PC-9 (cell line): Measurements from ENCODE around the gene HBG2. TPM values are rescaled to one million over a fixed set of nuclear protein-coding genes. Genes with fewer than 3 reads are reported as not detected.
"Not testable (repeated sequence)": the region's sequence is repeated elsewhere in the genome, so short reads cannot be mapped to it uniquely, and the experiment has no call there.

Source experiments
- BruUV-seq: library from RNA; stranded (reverse); fragments of 400-500 nt; replicated peaks from 2 replicates; lab custom pipeline; 2021; lab: Mats Ljungman, UMichigan
- CTCF ChIA-PET: fragments of 300-600 bp; sonication (Branson Sonifier 250); formaldehyde crosslinking; loops from one replicate; lab custom pipeline; 2022; ENCODE audit warnings: antibody characterized with exemption; lab: Charles Lee
- POLR2A ChIA-PET: fragments of 300-600 bp; sonication (Branson Sonifier 250); formaldehyde crosslinking; loops from one replicate; lab custom pipeline; 2022; ENCODE audit warnings: antibody characterized with exemption; ENCODE audit not compliant: unreplicated experiment; lab: Charles Lee
- DNase-seq, 2 experiments: peaks; one replicate each; pipeline versions ENCODE4 v3.0.0 to v3.0.0-alpha.2; 2015 to 2022; ENCODE audit warnings: mixed read lengths in 1 of 2
- H2AFZ ChIP-seq: fragments of 200-600 bp; sonication (generic); 2 replicates; pipeline ENCODE4 v1.8.1; 2017; ENCODE audit warnings: antibody characterized with exemption
- H3F3A ChIP-seq: fragments of 200-600 bp; sonication (generic); 2 replicates; pipeline ENCODE4 v1.8.1; 2017; ENCODE audit warnings: antibody characterized with exemption, mild to moderate bottlenecking, low read depth; ENCODE audit not compliant: insufficient read depth
- H3K27ac ChIP-seq: fragments of 200-600 bp; sonication (generic); 2 replicates; pipeline ENCODE4 v1.6.1; 2016; ENCODE audit warnings: mixed run types
- H3K27me3 ChIP-seq: fragments of 200-600 bp; sonication (generic); 2 replicates; pipeline ENCODE4 v1.6.1; 2016; ENCODE audit warnings: low read depth, mixed run types; ENCODE audit not compliant: insufficient read depth
- H3K36me3 ChIP-seq: fragments of 200-600 bp; sonication (generic); 2 replicates; pipeline ENCODE4 v1.6.1; 2016; ENCODE audit warnings: low read depth, mixed run types
- H3K4me1 ChIP-seq: fragments of 200-600 bp; sonication (generic); replicated peaks from 2 replicates; pipeline ENCODE4 v1.6.1; 2016; ENCODE audit warnings: mixed run types; ENCODE audit not compliant: insufficient read depth
- H3K4me2 ChIP-seq: fragments of 200-600 bp; sonication (generic); 2 replicates; pipeline ENCODE4 v1.6.1; 2017; ENCODE audit warnings: mixed run types
- H3K4me3 ChIP-seq: fragments of 200-600 bp; sonication (generic); 2 replicates; pipeline ENCODE4 v1.6.1; 2016; ENCODE audit warnings: mixed run types
- H3K79me2 ChIP-seq: fragments of 200-600 bp; sonication (generic); 2 replicates; pipeline ENCODE4 v1.6.1; 2017; ENCODE audit warnings: low read depth, mixed run types
- H3K9me2 ChIP-seq: fragments of 200-600 bp; sonication (generic); 2 replicates; pipeline ENCODE4 v1.8.1; 2017; ENCODE audit warnings: mild to moderate bottlenecking; ENCODE audit not compliant: insufficient read depth
- H3K9me3 ChIP-seq: fragments of 200-600 bp; sonication (generic); 2 replicates; pipeline ENCODE4 v1.8.1; 2016; ENCODE audit warnings: low read depth; ENCODE audit not compliant: insufficient read depth
- H4K20me1 ChIP-seq: fragments of 200-600 bp; sonication (generic); 2 replicates; pipeline ENCODE4 v1.8.1; 2017; ENCODE audit not compliant: insufficient read depth
- CTCF ChIP-seq: fragments of 200-600 bp; sonication (generic); conservative IDR thresholded peaks from 2 replicates; pipeline ENCODE4 v1.6.1; 2017; ENCODE audit warnings: mixed run types, antibody characterized with exemption, mild to moderate bottlenecking, moderate library complexity
- EZH2 ChIP-seq: fragments of 200-600 bp; sonication (generic); IDR thresholded peaks from 2 replicates; pipeline ENCODE4 v1.8.0; 2017; ENCODE audit warnings: antibody characterized with exemption, low read depth
- intact Hi-C: fragments of 100-400 bp; cut with micrococcal nuclease; formaldehyde crosslinking; loops from one replicate; pipeline ENCODE4 v1.10.0; 2022; ENCODE audit not compliant: unreplicated experiment
- total RNA-seq: library from RNA; stranded (reverse); gene quantifications from 2 replicates; pipeline ENCODE4 v1.2.3, GENCODE V29; 2021

The HBG2 gene
- total RNA-seq, 1 experiment from 2014 or later, result not detected

GRCh38 chr11:5258543-5259262, 4.1 kb upstream of the HBG2 start:
- Histone ChIP-seq H3K4me2 (no peak overlapping the region), H3K4me3 (no peak overlapping the region), H3K4me1 (no peaks in the 10 kb centered on the region), H3K27me3 (no peaks in the 10 kb centered on the region), H2AFZ (no peak overlapping the region), H3F3A (no peaks in the 10 kb centered on the region), H3K36me3 (no peaks in the 10 kb centered on the region), H4K20me1 (no peaks in the 10 kb centered on the region), H3K27ac (no peak overlapping the region), H3K9me2 (no peaks in the 10 kb centered on the region), H3K79me2 (no peaks in the 10 kb centered on the region), H3K9me3 (no peaks in the 10 kb centered on the region)
- no TSS peak for BruUV-seq
- ChIA-PET CTCF (no interaction called here), POLR2A (no interaction called here)
- DNase-seq, result no peak
- intact Hi-C loops, result no loop called here
- TF ChIP-seq CTCF (no peak), EZH2 (no peak)

- Histone ChIP-seq H3K4me1 (no peaks in the 10 kb centered on the region), H3K4me3 (no peak overlapping the region), H3K27ac (no peak overlapping the region), H3K9me3 (no peaks in the 10 kb centered on the region), H4K20me1 (no peaks in the 10 kb centered on the region), H3K36me3 (no peaks in the 10 kb centered on the region), H2AFZ (no peak overlapping the region), H3K9me2 (no peaks in the 10 kb centered on the region), H3F3A (no peaks in the 10 kb centered on the region), H3K4me2 (no peak overlapping the region), H3K79me2 (no peaks in the 10 kb centered on the region), H3K27me3 (no peaks in the 10 kb centered on the region)
- no peak for DNase-seq
- no TSS peak for BruUV-seq
- intact Hi-C loops, result no loop called here
- ChIA-PET CTCF (no interaction called here), POLR2A (no interaction called here)
- TF ChIP-seq EZH2 (no peak), CTCF (no peak)
These were observed 2.7 kb upstream of the HBG2 start for GRCh38 chr11:5257296-5257695.

- H3K9me2 ChIP-seq, POLR2A ChIA-PET, intact Hi-C loops, H3K4me3 ChIP-seq, H4K20me1 ChIP-seq, H2AFZ ChIP-seq, H3F3A ChIP-seq, H3K27me3 ChIP-seq, CTCF ChIA-PET, H3K4me2 ChIP-seq, H3K9me3 ChIP-seq, H3K36me3 ChIP-seq, BruUV-seq, H3K27ac ChIP-seq, H3K79me2 ChIP-seq, H3K4me1 ChIP-seq, DNase-seq: not testable (repeated sequence)
These were observed 558 bp downstream of the HBG2 start for GRCh38 chr11:5254023-5254422.

GRCh38 chr11:5253440-5253839, 1.1 kb downstream of the HBG2 start:
- H3K9me2 ChIP-seq, H3K27ac ChIP-seq, H3K27me3 ChIP-seq, H3K36me3 ChIP-seq, H4K20me1 ChIP-seq, H2AFZ ChIP-seq, BruUV-seq, POLR2A ChIA-PET, intact Hi-C loops, H3K4me3 ChIP-seq, H3K9me3 ChIP-seq, H3K4me2 ChIP-seq, DNase-seq, H3K79me2 ChIP-seq, CTCF ChIA-PET, H3F3A ChIP-seq, H3K4me1 ChIP-seq: not testable (repeated sequence)
